IMR-90 (cell line): ENCODE data around the gene TEDC2. TPM values are rescaled to one million over a fixed set of nuclear protein-coding genes. Genes with fewer than 3 reads are reported as not detected.
A peak's percentile ranks its signal among the peaks of the same experiment; 100 is the strongest.

Experiments used
- ATAC-seq: fragments of 200-7000 bp; cut with Tn5 transposase; 2 replicates; pipeline ENCODE4 v1.9.1; 2020; ENCODE audit warnings: low read depth, mild to moderate bottlenecking, moderate library complexity
- BruUV-seq: library from RNA; stranded (reverse); fragments of 400-500 nt; replicated peaks from 2 replicates; lab custom pipeline; 2021; lab: Mats Ljungman, UMichigan
- CTCF ChIA-PET: fragments of 300-600 bp; formaldehyde crosslinking; extraction: SDS; loops from one replicate; lab custom pipeline; 2021; ENCODE audit warnings: antibody characterized with exemption; lab: Yijun Ruan, JAX
- POLR2A ChIA-PET: fragments of 300-600 bp; sonication (Branson Sonifier 250); formaldehyde crosslinking; loops from one replicate; lab custom pipeline; 2022; ENCODE audit warnings: antibody characterized with exemption; ENCODE audit not compliant: unreplicated experiment; lab: Charles Lee
- DNase-seq: peaks from one replicate; pipeline ENCODE4 v3.0.0; 2013
- H2AFZ ChIP-seq: replicated peaks from 2 replicates; pipeline ENCODE3; 2013; ENCODE audit warnings: low read length, mild to moderate bottlenecking; ENCODE audit not compliant: poor library complexity
- H2AK5ac ChIP-seq: 2 replicates; pipeline ENCODE4 v1.6.1; 2013; ENCODE audit warnings: low read depth, low read length, inconsistent platforms
- H2AK9ac ChIP-seq: replicated peaks from 2 replicates; pipeline ENCODE3; 2013; ENCODE audit warnings: mild to moderate bottlenecking, low read depth, low read length, moderate library complexity; ENCODE audit not compliant: poor library complexity
- H2BK120ac ChIP-seq: 2 replicates; pipeline ENCODE4 v1.6.1; 2013; ENCODE audit warnings: low read depth, low read length, inconsistent platforms
- H2BK15ac ChIP-seq: 3 replicates; pipeline ENCODE4 v1.6.1; 2013; ENCODE audit warnings: low read depth, low read length, inconsistent platforms
- H2BK20ac ChIP-seq: 2 replicates; pipeline ENCODE4 v1.6.1; 2013; ENCODE audit warnings: low read depth, mild to moderate bottlenecking, inconsistent platforms, low read length, moderate library complexity
- H2BK5ac ChIP-seq: 2 replicates; pipeline ENCODE4 v1.6.1; 2013; ENCODE audit warnings: mild to moderate bottlenecking, low read depth, low read length, inconsistent platforms; ENCODE audit not compliant: poor library complexity, severe bottlenecking
- H3K14ac ChIP-seq: replicated peaks from 2 replicates; pipeline ENCODE4 v1.6.1; 2013; ENCODE audit warnings: low read depth, low read length, inconsistent platforms
- H3K18ac ChIP-seq: 2 replicates; pipeline ENCODE4 v1.6.1; 2013; ENCODE audit warnings: low read depth, low read length, control low read depth
- H3K23ac ChIP-seq: 2 replicates; pipeline ENCODE4 v1.6.1; 2013; ENCODE audit warnings: low read depth, low read length, inconsistent platforms
- H3K27ac ChIP-seq: 2 replicates; pipeline ENCODE4 v1.5.1; 2013; ENCODE audit warnings: mild to moderate bottlenecking, control low read depth, low read length; ENCODE audit not compliant: insufficient read depth
- H3K27me3 ChIP-seq: 2 replicates; pipeline ENCODE4 v1.6.1; 2013; ENCODE audit warnings: low read length; ENCODE audit not compliant: control insufficient read depth, insufficient read depth
- H3K36me3 ChIP-seq: 2 replicates; pipeline ENCODE4 v1.6.1; 2013; ENCODE audit warnings: low read length, mixed read lengths; ENCODE audit not compliant: control insufficient read depth, insufficient read depth
- H3K4ac ChIP-seq: 2 replicates; pipeline ENCODE4 v1.6.1; 2013; ENCODE audit warnings: low read depth, low read length, inconsistent platforms
- H3K4me1 ChIP-seq: 2 replicates; pipeline ENCODE4 v1.6.1; 2013; ENCODE audit warnings: low read length, mixed read lengths; ENCODE audit not compliant: control insufficient read depth, insufficient read depth
- H3K4me2 ChIP-seq: 2 replicates; pipeline ENCODE4 v1.6.1; 2013; ENCODE audit warnings: low read depth, mild to moderate bottlenecking, control low read depth, low read length, moderate library complexity
- H3K4me3 ChIP-seq: 2 replicates; pipeline ENCODE4 v1.5.1; 2013; ENCODE audit warnings: low read depth, mild to moderate bottlenecking, control low read depth, low read length, moderate library complexity; ENCODE audit not compliant: insufficient read depth
- H3K56ac ChIP-seq: 2 replicates; pipeline ENCODE4 v1.6.1; 2013; ENCODE audit warnings: low read length, inconsistent platforms; ENCODE audit not compliant: insufficient read depth; ENCODE audit errors: extremely low read depth
- H3K79me1 ChIP-seq, 2 experiments: 2 replicates each; pipeline ENCODE4 v1.6.1; 2013; ENCODE audit warnings: low read length in 2 of 2, inconsistent platforms in 1 of 2, low read depth in 1 of 2
- H3K9ac ChIP-seq: 2 replicates; pipeline ENCODE4 v1.6.1; 2013; ENCODE audit warnings: low read depth, low read length, control low read depth
- H3K9me1 ChIP-seq: 2 replicates; pipeline ENCODE4 v1.6.1; 2013; ENCODE audit warnings: low read length, inconsistent platforms; ENCODE audit not compliant: insufficient read depth
- H3K9me3 ChIP-seq: 2 replicates; pipeline ENCODE4 v1.6.1; 2013; ENCODE audit warnings: low read length; ENCODE audit not compliant: control insufficient read depth, insufficient read depth
- H4K20me1 ChIP-seq: 2 replicates; pipeline ENCODE4 v1.6.1; 2013; ENCODE audit warnings: low read length, inconsistent platforms; ENCODE audit not compliant: insufficient read depth
- H4K5ac ChIP-seq: 2 replicates; pipeline ENCODE4 v1.6.1; 2013; ENCODE audit warnings: mild to moderate bottlenecking, low read depth, low read length, control low read depth
- H4K8ac ChIP-seq, 2 experiments: 2 replicates each; pipeline ENCODE4 v1.6.1; 2013; ENCODE audit warnings: low read depth in 2 of 2, low read length in 2 of 2, control low read depth in 1 of 2, inconsistent platforms in 1 of 2
- H4K91ac ChIP-seq: 2 replicates; pipeline ENCODE4 v1.6.1; 2013; ENCODE audit warnings: low read depth, low read length, inconsistent platforms; ENCODE audit not compliant: insufficient read depth
- MAZ ChIP-seq: IDR thresholded peaks from 2 replicates; pipeline ENCODE4 v1.6.1; 2012; ENCODE audit warnings: low read depth, mild to moderate bottlenecking, low read length, improper control_type of control experiment, moderate library complexity, borderline replicate concordance
- MXI1 ChIP-seq: IDR thresholded peaks from 2 replicates; pipeline ENCODE4 v1.6.1; 2012; ENCODE audit warnings: low read depth, mild to moderate bottlenecking, low read length, moderate library complexity, borderline replicate concordance
- NFE2L2 ChIP-seq: fragments of 150-350 bp; IDR thresholded peaks from 2 replicates; pipeline ENCODE4 v1.6.1; 2016; ENCODE audit warnings: low read depth, mild to moderate bottlenecking, low read length
- POLR2A ChIP-seq: IDR thresholded peaks from 2 replicates; pipeline ENCODE4 v1.6.1; 2012; ENCODE audit warnings: mild to moderate bottlenecking, low read depth, low read length
- RCOR1 ChIP-seq: IDR thresholded peaks from 2 replicates; pipeline ENCODE4 v1.6.1; 2012; ENCODE audit warnings: mild to moderate bottlenecking, low read length, improper control_type of control experiment; ENCODE audit not compliant: insufficient replicate concordance
- WGBS, 2 experiments: methylation state at CpG; one replicate each; pipeline versions ENCODE4 v1.1.5 to v1.1.7; 2013; ENCODE audit warnings: missing lambda C conversion rate in 2 of 2; ENCODE audit not compliant: insufficient read length in 1 of 2; ENCODE audit errors: extremely low coverage in 2 of 2; 5-methylcytosine and 5-hydroxymethylcytosine counted together
- dilution Hi-C: fragments of 300-500 bp; cut with HindIII; formaldehyde crosslinking; loops from one replicate; pipeline ENCODE4 v1.14.3; 2018; ENCODE audit warnings: low sequenced_read_pairs; ENCODE audit not compliant: unreplicated experiment
- in situ Hi-C: fragments of 300-500 bp; cut with MboI; formaldehyde crosslinking; loops from 3 replicates; pipeline ENCODE4 v1.14.3; 2019; ENCODE audit warnings: low sequenced_read_pairs, inconsistent platforms, mixed read lengths
- intact Hi-C: fragments of 100-400 bp; cut with micrococcal nuclease; formaldehyde crosslinking; loops from 2 replicates; pipeline ENCODE4 v1.10.0; 2022
- polyA plus RNA-seq, 3 experiments: library from polyadenylated mRNA; depleted of rRNA; stranded (reverse); fragments of >200 nt; gene quantifications; 2 replicates each; pipeline ENCODE4 v1.2.3, GENCODE V29; 2012; ENCODE audit warnings: low replicate concordance in 1 of 3
- total RNA-seq: library from RNA; depleted of rRNA; stranded (reverse); fragments of >200 nt; gene quantifications from 2 replicates; pipeline ENCODE4 v1.2.3, GENCODE V29; 2012
- TF ChIP-seq, protein P1 (sequence below): fragments of 150-350 bp; IDR thresholded peaks from 2 replicates; pipeline ENCODE4 v1.6.1; 2016; ENCODE audit warnings: low read depth, mild to moderate bottlenecking, low read length, moderate library complexity, borderline replicate concordance

Gene TEDC2
- total and polyA plus RNA-seq, 2 of the 4 experiments (the other 2 are of a cell fraction) = 3.6 to 7.3 TPM

GRCh38 chr16:2429034-2429770, 30.7 kb upstream of the TEDC2 start, which contains the start of gene CCNF:
Gene CCNF, plus strand, starts transcription at chr16:2429447. Its CDS starts 35 bp downstream, at chr16:2429482.
- H3K18ac ChIP-seq = no peak within 1 kb of the TSS

More at GRCh38 chr16:2429034-2429770, 30.7 kb upstream of the TEDC2 start, which contains the start of gene CCNF:
- BruUV-seq = no TSS peak
- Histone ChIP-seq H3K9me3 (no peaks in the 10 kb centered on the region), H3K4ac (peak within 1 kb of the TSS; percentile 86), H2BK5ac (peak within 1 kb of the TSS; percentile 69), H3K9ac (peak within 1 kb of the TSS; percentile 73), H3K4me1 (peaks cover 4% of the 10 kb centered on the region), H4K8ac (peak within 1 kb of the TSS; percentile 79 to 93), H2BK120ac (peak within 1 kb of the TSS; percentile 52; the same call in 1 of the 2 replicates), H4K91ac (peak within 1 kb of the TSS; percentile 89), H2AFZ (peak within 1 kb of the TSS; percentile 100), H3K4me3 (peak within 1 kb of the TSS; percentile 89), H2AK9ac (peak within 1 kb of the TSS; percentile 97), H4K20me1 (0 out of 2 replicates have a peak, but pooled peaks cover 3% of the 10 kb centered on the region), H3K27me3 (no peaks in the 10 kb centered on the region), H2AK5ac (peak within 1 kb of the TSS; percentile 61), H3K56ac (peak within 1 kb of the TSS; percentile 76), H3K79me1 (peaks cover 37 to 52% of the 10 kb centered on the region in 2 experiments), H3K36me3 (peaks cover 6% of the 10 kb centered on the region), H2BK15ac (peak within 1 kb of the TSS; percentile 54; the same call in 1 of the 3 replicates), H2BK20ac (no peak within 1 kb of the TSS), H3K23ac (peak within 1 kb of the TSS; percentile 87), H3K14ac (peak within 1 kb of the TSS; percentile 97), H4K5ac (no peak within 1 kb of the TSS), H3K27ac (peak within 1 kb of the TSS; percentile 60), H3K4me2 (peak within 1 kb of the TSS; percentile 86), H3K9me1 (peaks cover 12% of the 10 kb centered on the region; the same call in 1 of the 2 replicates)
- ATAC-seq (peak; percentile 99), DNase-seq (peak; percentile 92)
- CTCF ChIA-PET = no interaction called here
- POLR2A ChIA-PET = interaction anchor here (0.7 kb wide), 1 partner anchor 30 kb away, joined by 3 read pairs; no protein-coding TSS in a partner anchor
- TF ChIP-seq POLR2A (0 out of 2 replicates have a peak, but pooled peaks have one; percentile 43), NFE2L2 (no peak), RCOR1 (no peak), MAZ (peak; percentile 78; the same call in 1 of the 2 replicates), MXI1 (0 out of 2 replicates have a peak, but pooled peaks have one; percentile 56)
- TF ChIP-seq, protein P1, sequence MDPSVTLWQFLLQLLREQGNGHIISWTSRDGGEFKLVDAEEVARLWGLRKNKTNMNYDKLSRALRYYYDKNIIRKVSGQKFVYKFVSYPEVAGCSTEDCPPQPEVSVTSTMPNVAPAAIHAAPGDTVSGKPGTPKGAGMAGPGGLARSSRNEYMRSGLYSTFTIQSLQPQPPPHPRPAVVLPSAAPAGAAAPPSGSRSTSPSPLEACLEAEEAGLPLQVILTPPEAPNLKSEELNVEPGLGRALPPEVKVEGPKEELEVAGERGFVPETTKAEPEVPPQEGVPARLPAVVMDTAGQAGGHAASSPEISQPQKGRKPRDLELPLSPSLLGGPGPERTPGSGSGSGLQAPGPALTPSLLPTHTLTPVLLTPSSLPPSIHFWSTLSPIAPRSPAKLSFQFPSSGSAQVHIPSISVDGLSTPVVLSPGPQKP = no peak
- dilution Hi-C loops (no loop called here), intact Hi-C loops (loop anchor here (1.0 to 2.0 kb wide), 2 partner anchors 89 to 160 kb away; partner anchors contain the start of genes ABCA3 and RNPS1), in situ Hi-C loops (loop anchor here (10.0 kb wide), 1 partner anchor 154 kb away; no protein-coding TSS in a partner anchor)
- WGBS, 2 experiments = 1% methylated on average over 55 of the region's 103 CpGs; no CpG with 5 or more reads in 1 of the 2 experiments
